Activated CD4-positive, alpha-beta T cell treated with anti-CD3 and anti-CD28 coated beads for 24 hours (primary cell): ENCODE data around the gene PDE4D.

ENCODE experiments used
- DNase-seq, 2 donors: peaks; one replicate each; pipeline ENCODE4 v3.0.0-alpha.2; 2020; ENCODE audit warnings: low read depth in 2 of 2

The PDE4D gene

GRCh38 chr5:59143926-59144333 is 749.6 kb downstream of the PDE4D start:
- DNase-seq = no peak

GRCh38 chr5:59142927-59143326 is 750.6 kb downstream of the PDE4D start:
- DNase-seq = no peak

- no peak for DNase-seq
Observed at GRCh38 chr5:59142138-59142537, 751.4 kb downstream of the PDE4D start.

GRCh38 chr5:59140133-59140532 is 753.4 kb downstream of the PDE4D start:
- no peak for DNase-seq

GRCh38 chr5:59139695-59140094 is 753.8 kb downstream of the PDE4D start:
- DNase-seq = no peak

- DNase-seq = no peak
Observed at GRCh38 chr5:59138509-59138908, 755.0 kb downstream of the PDE4D start.

- DNase-seq = no peak
Observed at GRCh38 chr5:59137846-59138245, 755.7 kb downstream of the PDE4D start.

- no peak for DNase-seq
Observed at GRCh38 chr5:59136549-59136948, 757.0 kb downstream of the PDE4D start.

GRCh38 chr5:59134471-59135163 is 758.9 kb downstream of the PDE4D start:
- DNase-seq = no peak

GRCh38 chr5:59133764-59134261 is 759.7 kb downstream of the PDE4D start:
- no peak for DNase-seq

GRCh38 chr5:59132131-59132530 is 761.4 kb downstream of the PDE4D start:
- DNase-seq = no peak

GRCh38 chr5:59130431-59130830 is 763.1 kb downstream of the PDE4D start:
- no peak for DNase-seq

GRCh38 chr5:59128646-59129290 is 764.8 kb downstream of the PDE4D start:
- no peak for DNase-seq

GRCh38 chr5:59126708-59127573 is 766.6 kb downstream of the PDE4D start:
- no peak for DNase-seq

GRCh38 chr5:59126016-59126707 is 767.4 kb downstream of the PDE4D start:
- no peak for DNase-seq

- no peak for DNase-seq
Observed at GRCh38 chr5:59125011-59125961, 768.2 kb downstream of the PDE4D start.

- no peak for DNase-seq
Observed at GRCh38 chr5:59123595-59124561, 769.6 kb downstream of the PDE4D start.

- DNase-seq = no peak
Observed at GRCh38 chr5:59119480-59119879, 774.0 kb downstream of the PDE4D start.

GRCh38 chr5:59117320-59117719 is 776.2 kb downstream of the PDE4D start:
- DNase-seq = no peak
